Vagina (tissue), 2 donors: Measurements from ENCODE around the gene PTPRK. TPM values are rescaled to one million over a fixed set of nuclear protein-coding genes. Genes with fewer than 3 reads are reported as not detected.

Experiments
- DNase-seq, 2 donors: peaks; one replicate each; pipeline ENCODE4 v3.0.0-alpha.2; 2017; ENCODE audit errors: extremely low spot score in 2 of 2
- H3K27ac ChIP-seq: fragments of 200-600 bp; sonication (generic); one replicate; pipeline ENCODE4 v1.5.1; 2019
- H3K27me3 ChIP-seq: fragments of 200-600 bp; sonication (generic); one replicate; pipeline ENCODE4 v1.5.1; 2019
- H3K36me3 ChIP-seq, 2 donors: fragments of 200-600 bp; sonication (generic); one replicate each; pipeline ENCODE4 v1.5.1; 2017 to 2019
- H3K4me1 ChIP-seq: fragments of 200-600 bp; sonication (generic); one replicate; pipeline ENCODE4 v1.5.1; 2019
- H3K4me3 ChIP-seq, 2 donors: fragments of 200-600 bp; sonication (generic); 1 replicate in 1 of 2; 2 replicates in 1 of 2; pipeline ENCODE4 v1.5.1; 2016 to 2019
- H3K9me3 ChIP-seq: fragments of 200-600 bp; sonication (generic); one replicate; pipeline ENCODE4 v1.5.1; 2019
- CTCF ChIP-seq, 3 experiments: fragments of 450-650 bp in 2 of 3; fragments of 200-600 bp in 1 of 3; sonication (generic) in 1 of 3; IDR thresholded peaks; one replicate each; pipeline ENCODE4 v1.5.1; 2017 to 2019; ENCODE audit warnings: antibody characterized with exemption in 3 of 3, mild to moderate bottlenecking in 2 of 3, moderate library complexity in 2 of 3
- POLR2A ChIP-seq, 2 donors: fragments of 450-650 bp; IDR thresholded peaks; one replicate each; pipeline ENCODE4 v1.6.1; 2017; ENCODE audit warnings: antibody characterized with exemption in 2 of 2, mild to moderate bottlenecking in 2 of 2, moderate library complexity in 2 of 2
- POLR2AphosphoS5 ChIP-seq, 2 donors: sonication (generic); formaldehyde crosslinking; IDR thresholded peaks; one replicate each; pipeline ENCODE4 v1.9.0; 2017; ENCODE audit warnings: antibody characterized with exemption in 2 of 2, mild to moderate bottlenecking in 2 of 2, low read depth in 1 of 2; ENCODE audit not compliant: insufficient read depth in 1 of 2
- intact Hi-C: fragments of 100-400 bp; cut with DNase I; formaldehyde crosslinking; loops from one replicate; pipeline ENCODE4 v1.15.1; 2023
- total RNA-seq: library from RNA; depleted of rRNA; stranded (reverse); fragments of >200 nt; gene quantifications from one replicate; pipeline ENCODE4 v1.2.3, GENCODE V29; 2016

Gene PTPRK
- total RNA-seq, 1 donor from 2014 or later = 82.5 TPM

- Histone ChIP-seq H3K27ac (no peak overlapping the region), H3K36me3 (no peaks in the 10 kb centered on the region), H3K9me3 (no peaks in the 10 kb centered on the region), H3K4me1 (no peaks in the 10 kb centered on the region), H3K4me3 (no peak overlapping the region), H3K27me3 (no peaks in the 10 kb centered on the region)
- no peak for DNase-seq
- TF ChIP-seq CTCF (IDR thresholded peaks at IDR 0.05) (no peak), POLR2A (IDR thresholded peaks at IDR 0.05) (no peak), POLR2AphosphoS5 (IDR thresholded peaks at IDR 0.05; ENCODE audit: insufficient read depth in 1 of 2, low read depth in 1 of 2) (no peak)
- intact Hi-C loops = no loop called here
Observed at GRCh38 chr6:128358244-128358776, 162.1 kb downstream of the PTPRK start.

- Histone ChIP-seq H3K36me3 (no peaks in the 10 kb centered on the region), H3K4me3 (no peak overlapping the region), H3K4me1 (no peaks in the 10 kb centered on the region), H3K27ac (no peak overlapping the region), H3K27me3 (no peaks in the 10 kb centered on the region), H3K9me3 (no peaks in the 10 kb centered on the region)
- intact Hi-C loops = no loop called here
- no peak for TF ChIP-seq POLR2A (IDR thresholded peaks at IDR 0.05)
- TF ChIP-seq POLR2AphosphoS5 (IDR thresholded peaks at IDR 0.05; ENCODE audit: insufficient read depth in 1 of 2, low read depth in 1 of 2) = no peak
- TF ChIP-seq CTCF (IDR thresholded peaks at IDR 0.05) = no peak
- no peak for DNase-seq
Observed at GRCh38 chr6:128357392-128358130, 162.8 kb downstream of the PTPRK start.

GRCh38 chr6:128352366-128352765 lies 168.0 kb downstream of the PTPRK start:
- H3K27ac ChIP-seq = no peak overlapping the region
- no peak for TF ChIP-seq POLR2AphosphoS5 (IDR thresholded peaks at IDR 0.05; ENCODE audit: insufficient read depth in 1 of 2, low read depth in 1 of 2)
- TF ChIP-seq CTCF (IDR thresholded peaks at IDR 0.05) = no peak
- no peak for TF ChIP-seq POLR2A (IDR thresholded peaks at IDR 0.05)
- no peaks in the 10 kb centered on the region for H3K4me1 ChIP-seq
- intact Hi-C loops = no loop called here
- H3K27me3 ChIP-seq = no peaks in the 10 kb centered on the region
- H3K4me3 ChIP-seq = no peak overlapping the region
- DNase-seq = no peak
- H3K36me3 ChIP-seq = no peaks in the 10 kb centered on the region
- no peaks in the 10 kb centered on the region for H3K9me3 ChIP-seq

- Histone ChIP-seq H3K9me3 (no peaks in the 10 kb centered on the region), H3K27ac (no peak overlapping the region), H3K4me1 (peaks cover 7% of the 10 kb centered on the region), H3K27me3 (no peaks in the 10 kb centered on the region), H3K36me3 (no peaks in the 10 kb centered on the region), H3K4me3 (no peak overlapping the region)
- intact Hi-C loops = no loop called here
- TF ChIP-seq POLR2AphosphoS5 (IDR thresholded peaks at IDR 0.05; ENCODE audit: insufficient read depth in 1 of 2, low read depth in 1 of 2) = no peak
- no peak for TF ChIP-seq POLR2A (IDR thresholded peaks at IDR 0.05)
- no peak for TF ChIP-seq CTCF (IDR thresholded peaks at IDR 0.05)
- DNase-seq = no peak
Observed at GRCh38 chr6:128351255-128351514, 169.2 kb downstream of the PTPRK start.
